Ascending aorta (tissue), 2 donors: ENCODE results near the gene DIRAS3. TPM values are rescaled to one million over a fixed set of nuclear protein-coding genes. Genes with fewer than 3 reads are reported as not detected.

Experiments
- DNase-seq, 2 donors: peaks; one replicate each; pipeline ENCODE4 v3.0.0-alpha.2; 2019; ENCODE audit warnings: low spot score in 2 of 2
- H3K27ac ChIP-seq, 2 donors: fragments of 200-600 bp; sonication (generic); one replicate each; pipeline ENCODE4 v1.5.1; 2016 to 2017; ENCODE audit warnings: mild to moderate bottlenecking in 1 of 2
- H3K27me3 ChIP-seq: fragments of 200-600 bp; sonication (generic); one replicate; pipeline ENCODE4 v1.5.1; 2017
- H3K36me3 ChIP-seq, 2 donors: fragments of 200-600 bp; sonication (generic); one replicate each; pipeline ENCODE4 v1.5.1; 2016
- H3K4me1 ChIP-seq, 2 donors: fragments of 200-600 bp; sonication (generic); one replicate each; pipeline ENCODE4 v1.5.1; 2016 to 2017; ENCODE audit warnings: mild to moderate bottlenecking in 1 of 2
- H3K4me3 ChIP-seq, 2 donors: fragments of 200-600 bp; sonication (generic); one replicate each; pipeline ENCODE4 v1.5.1; 2016 to 2017; ENCODE audit warnings: mild to moderate bottlenecking in 1 of 2
- H3K9me3 ChIP-seq, 2 donors: fragments of 200-600 bp; sonication (generic); one replicate each; pipeline ENCODE4 v1.5.1; 2016
- CTCF ChIP-seq, 3 experiments: fragments of 200-600 bp in 2 of 3; fragments of 450-650 bp in 1 of 3; sonication (generic) in 2 of 3; IDR thresholded peaks; one replicate each; pipeline ENCODE4 v1.5.1; 2016 to 2019; ENCODE audit warnings: antibody characterized with exemption in 3 of 3, mild to moderate bottlenecking in 1 of 3, moderate library complexity in 1 of 3
- intact Hi-C: fragments of 100-400 bp; cut with DNase I; formaldehyde crosslinking; loops from one replicate; pipeline ENCODE4 v1.15.1; 2023
- total RNA-seq: library from RNA; depleted of rRNA; stranded (reverse); fragments of >200 nt; gene quantifications from one replicate; pipeline ENCODE4 v1.1.0, GENCODE V29; 2016

Gene DIRAS3
- total RNA-seq, 1 donor from 2014 or later = 3.4 TPM

- TF ChIP-seq CTCF (IDR thresholded peaks at IDR 0.05) = no peak
- Histone ChIP-seq H3K4me3 (no peak overlapping the region), H3K9me3 (no peaks in the 10 kb centered on the region), H3K27ac (no peak overlapping the region), H3K36me3 (no peaks in the 10 kb centered on the region), H3K4me1 (no peaks in the 10 kb centered on the region), H3K27me3 (no peaks in the 10 kb centered on the region)
- no peak for DNase-seq
- intact Hi-C loops = no loop called here
Observed at GRCh38 chr1:68024635-68025338, 25.6 kb downstream of the DIRAS3 start.

- Histone ChIP-seq H3K36me3 (no peaks in the 10 kb centered on the region), H3K27me3 (no peaks in the 10 kb centered on the region), H3K27ac (no peak overlapping the region), H3K4me3 (no peak overlapping the region), H3K9me3 (no peaks in the 10 kb centered on the region), H3K4me1 (no peaks in the 10 kb centered on the region)
- DNase-seq = no peak
- intact Hi-C loops = loop anchor here (10.0 kb wide), 1 partner anchor 252 kb away; no protein-coding TSS in a partner anchor
- no peak for TF ChIP-seq CTCF (IDR thresholded peaks at IDR 0.05)
Observed at GRCh38 chr1:68016381-68016780, 34.0 kb downstream of the DIRAS3 start.

- DNase-seq = no peak
- Histone ChIP-seq H3K27me3 (no peaks in the 10 kb centered on the region), H3K27ac (no peak overlapping the region), H3K4me3 (no peak overlapping the region), H3K9me3 (no peaks in the 10 kb centered on the region), H3K36me3 (no peaks in the 10 kb centered on the region), H3K4me1 (no peaks in the 10 kb centered on the region)
- no peak for TF ChIP-seq CTCF (IDR thresholded peaks at IDR 0.05)
- intact Hi-C loops = loop anchor here (10.0 kb wide), 1 partner anchor 251 kb away; no protein-coding TSS in a partner anchor
Observed at GRCh38 chr1:68015971-68016370, 34.5 kb downstream of the DIRAS3 start.

GRCh38 chr1:68015369-68015768, 35.1 kb downstream of the DIRAS3 start:
- Histone ChIP-seq H3K27ac (no peak overlapping the region), H3K9me3 (no peaks in the 10 kb centered on the region), H3K27me3 (no peaks in the 10 kb centered on the region), H3K4me3 (no peak overlapping the region), H3K4me1 (no peaks in the 10 kb centered on the region), H3K36me3 (no peaks in the 10 kb centered on the region)
- no peak for DNase-seq
- no peak for TF ChIP-seq CTCF (IDR thresholded peaks at IDR 0.05)
- intact Hi-C loops = loop anchor here (10.0 kb wide), 1 partner anchor 251 kb away; no protein-coding TSS in a partner anchor

- no peak overlapping the region for H3K4me3 ChIP-seq
- H3K27me3 ChIP-seq = no peaks in the 10 kb centered on the region
- no peaks in the 10 kb centered on the region for H3K4me1 ChIP-seq
- DNase-seq = no peak
- intact Hi-C loops = loop anchor here (10.0 kb wide), 1 partner anchor 249 kb away; no protein-coding TSS in a partner anchor
- H3K27ac ChIP-seq = no peak overlapping the region
- H3K36me3 ChIP-seq = no peaks in the 10 kb centered on the region
- no peak for TF ChIP-seq CTCF (IDR thresholded peaks at IDR 0.05)
- H3K9me3 ChIP-seq = no peaks in the 10 kb centered on the region
Observed at GRCh38 chr1:68013351-68013750, 37.1 kb downstream of the DIRAS3 start.
